ENCODE data around the gene FMR1NB. TPM values are rescaled to one million over a fixed set of nuclear protein-coding genes. Genes with fewer than 3 reads are reported as not detected.

Gene FMR1NB
- total and polyA plus RNA-seq, 2 of the 8 experiments (the other 6 are each of a cell fraction or from before 2014, with no cell fraction given), result not detected

DNA sequence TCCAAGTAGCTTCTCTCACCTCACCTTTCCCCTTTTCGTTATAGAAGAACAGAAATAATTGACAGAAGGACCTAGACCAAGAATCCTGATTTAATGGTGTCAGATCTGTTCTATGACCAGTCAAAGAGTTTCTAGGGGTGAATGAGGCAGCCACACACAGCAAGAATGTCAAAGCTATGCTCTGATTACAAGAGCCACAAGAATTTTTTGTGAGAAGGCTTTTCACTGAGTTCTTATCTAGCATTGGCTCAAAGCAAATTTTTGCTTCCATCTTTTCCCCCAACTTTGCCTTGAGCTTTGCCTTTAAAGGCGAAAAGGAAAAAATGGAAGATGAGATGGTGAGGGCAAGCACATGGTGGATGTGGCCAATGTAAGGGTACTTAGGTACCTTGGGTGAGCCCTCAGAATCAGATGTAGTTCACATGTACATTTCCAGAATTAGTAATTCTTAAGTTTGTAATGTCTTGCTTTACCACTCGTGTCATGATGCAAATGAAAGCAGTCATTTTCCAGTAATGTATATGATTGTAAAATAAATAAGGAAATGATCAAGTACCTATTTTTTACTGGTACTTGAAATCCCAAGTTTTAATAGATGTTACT is 45.9 kb upstream of the FMR1NB start:
- Histone ChIP-seq H3K23ac (ENCODE audit: insufficient read length) (no peak overlapping the region), H3K18ac (ENCODE audit: extremely low read depth, low read length) (no peak overlapping the region), H2AK5ac (ENCODE audit: low read depth, low read length) (no peak overlapping the region), H3K79me2 (ENCODE audit: control insufficient read depth in 1 of 2, insufficient read depth in 2 of 2, low read length in 2 of 2) (no peaks in the 10 kb centered on the region), H2BK120ac (replicated peaks; ENCODE audit: low read depth, low read length) (no peak overlapping the region), H3K4me3 (ENCODE audit: extremely low read depth in 1 of 4, insufficient read depth in 2 of 4, low read depth in 3 of 4, low read length in 4 of 4) (no peak overlapping the region), H3K56ac (replicated peaks; ENCODE audit: insufficient read length, low read depth, low read length) (no peak overlapping the region), H3K4ac (replicated peaks; ENCODE audit: insufficient read length, low read depth, low read length) (no peak overlapping the region), H4K20me1 (replicated peaks in 1 of 2; ENCODE audit: control insufficient read depth in 1 of 2, insufficient read depth in 2 of 2, low read length in 2 of 2) (no peaks in the 10 kb centered on the region), H4K5ac (ENCODE audit: insufficient read length, low read depth, low read length) (no peak overlapping the region), H3K9me3 (ENCODE audit: insufficient read depth in 2 of 2, low read depth in 1 of 2, low read length in 1 of 2) (no peaks in the 10 kb centered on the region), H2AFZ (ENCODE audit: low read length) (no peak overlapping the region), H4K91ac (replicated peaks; ENCODE audit: insufficient read length, low read length) (no peak overlapping the region), H3K9ac (replicated peaks in 1 of 4; ENCODE audit: extremely low read depth in 1 of 4, low read depth in 3 of 4, low read length in 3 of 4) (no peak overlapping the region), H4K8ac (ENCODE audit: extremely low read depth, insufficient read depth, low read length) (no peak overlapping the region), H3K4me2 (ENCODE audit: insufficient read depth in 1 of 2, low read depth in 2 of 2, low read length in 2 of 2) (no peak overlapping the region), H2BK15ac (ENCODE audit: low read length) (no peak overlapping the region), H3K27ac (ENCODE audit: low read depth, low read length) (no peak overlapping the region), H3K14ac (ENCODE audit: insufficient read length) (no peak overlapping the region), H2BK12ac (ENCODE audit: low read depth, low read length) (no peak overlapping the region), H3K27me3 (replicated peaks in 1 of 4; ENCODE audit: control insufficient read depth in 3 of 4, extremely low read depth in 1 of 4, insufficient read depth in 3 of 4, low read length in 3 of 4) (no peaks in the 10 kb centered on the region), H2BK5ac (ENCODE audit: low read depth, low read length) (no peak overlapping the region), H3K4me1 (replicated peaks in 1 of 4; ENCODE audit: control insufficient read depth in 3 of 4, insufficient read depth in 4 of 4, low read length in 3 of 4) (no peaks in the 10 kb centered on the region), H3K23me2 (ENCODE audit: low read depth, low read length) (no peaks in the 10 kb centered on the region), H2BK20ac (ENCODE audit: low read length) (no peak overlapping the region), H3K79me1 (ENCODE audit: low read depth, low read length) (no peaks in the 10 kb centered on the region), H3K36me3 (ENCODE audit: control insufficient read depth in 2 of 4, insufficient read depth in 4 of 4, low read length in 3 of 4) (peaks cover 0 to 54% (median 11%) of the 10 kb centered on the region in 4 experiments; a peak in 6 of 8 replicates)
- FAIRE-seq, result no peak
- POLR2A ChIA-PET (ENCODE audit: partially characterized antibody), result no interaction called here
- CTCF ChIA-PET (ENCODE audit: partially characterized antibody), result no interaction called here
- DNase-seq (ENCODE audit: low read depth in 1 of 2, low spot score in 2 of 2), result no peak
- 81% methylated on average over 3 of the region's 3 CpGs; no CpG with 5 or more reads in 1 of the 2 experiments for WGBS, 2 experiments (ENCODE audit: extremely low coverage in 1 of 2, insufficient coverage in 1 of 2, insufficient read length in 1 of 2, insufficient replicate concordance in 2 of 2, low coverage in 1 of 2, low lambda C conversion rate in 2 of 2, missing lambda C conversion rate in 1 of 2)
- TF ChIP-seq KDM5A (IDR thresholded peaks at IDR 0.05; ENCODE audit: low read length) (no peak), TAF7 (optimal IDR thresholded peaks at IDR 0.05; ENCODE audit: borderline replicate concordance, low read depth, low read length) (no peak), TBP (IDR thresholded peaks at IDR 0.05; ENCODE audit: low read depth, low read length) (no peak), JUN (IDR thresholded peaks at IDR 0.05; ENCODE audit: low read depth, low read length) (no peak), E2F6 (IDR thresholded peaks at IDR 0.05) (no peak), SIX5 (IDR thresholded peaks at IDR 0.05; ENCODE audit: low read depth, low read length) (no peak), MAX (IDR thresholded peaks at IDR 0.05) (no peak), NRF1 (IDR thresholded peaks at IDR 0.05; ENCODE audit: low read depth, low read length) (no peak), HDAC6 (IDR thresholded peaks at IDR 0.05; ENCODE audit: low read depth, low read length) (no peak), FOSL1 (IDR thresholded peaks at IDR 0.05; ENCODE audit: insufficient read depth, low read depth, low read length) (no peak)
